ENCODE data around the gene HOGA1. TPM values are rescaled to one million over a fixed set of nuclear protein-coding genes. Genes with fewer than 3 reads are reported as not detected.
A peak's percentile ranks its signal among the peaks of the same experiment; 100 is the strongest.

Gene HOGA1
- total and polyA plus RNA-seq, 2 of the 13 experiments (the other 11 are each of a cell fraction or from before 2014, with no cell fraction given) = 7.6 to 19.5 TPM

- TF ChIP-seq SP5 (CRISPR knock-in tag; IDR thresholded peaks at IDR 0.05; ENCODE audit: borderline replicate concordance, low read depth) = no peak
- 0 out of 2 replicates have a peak, but pooled peaks have one; percentile 55 for TF ChIP-seq ZNF230 (CRISPR knock-in tag; IDR thresholded peaks at IDR 0.05)
- no peak for TF ChIP-seq CCDC6 (CRISPR knock-in tag; IDR thresholded peaks at IDR 0.05)
- no peak for TF ChIP-seq ZNF713 (CRISPR knock-in tag; IDR thresholded peaks at IDR 0.05)
- TF ChIP-seq RBM39 (IDR thresholded peaks at IDR 0.05; ENCODE audit: low read depth, low read length, poor library complexity, severe bottlenecking) = peak; percentile 33
- TF ChIP-seq ZNF672 (CRISPR knock-in tag; IDR thresholded peaks at IDR 0.05) = no peak
- TF ChIP-seq ZNF83 (CRISPR knock-in tag; IDR thresholded peaks at IDR 0.05; ENCODE audit: borderline replicate concordance) = no peak
- no peak for TF ChIP-seq PTBP1 (IDR thresholded peaks at IDR 0.05; ENCODE audit: low read depth, low read length, poor library complexity, severe bottlenecking)
- TF ChIP-seq ZNF550 (CRISPR knock-in tag; IDR thresholded peaks at IDR 0.05; ENCODE audit: borderline replicate concordance) = 0 out of 2 replicates have a peak, but pooled peaks have one; percentile 41
- TF ChIP-seq GPN1 (CRISPR knock-in tag; IDR thresholded peaks at IDR 0.05; ENCODE audit: borderline replicate concordance) = no peak
- TF ChIP-seq, protein P1, sequence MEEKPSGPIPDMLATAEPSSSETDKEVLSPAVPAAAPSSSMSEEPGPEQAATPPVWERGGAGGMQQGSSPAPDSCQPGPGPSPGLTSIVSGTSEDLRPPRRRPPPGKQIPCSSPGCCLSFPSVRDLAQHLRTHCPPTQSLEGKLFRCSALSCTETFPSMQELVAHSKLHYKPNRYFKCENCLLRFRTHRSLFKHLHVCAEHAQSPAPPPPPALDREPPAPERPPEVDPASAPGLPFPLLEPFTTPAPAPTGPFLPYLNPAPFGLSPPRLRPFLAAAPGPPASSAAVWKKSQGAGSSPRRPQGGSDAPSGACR (CRISPR knock-in tag; IDR thresholded peaks at IDR 0.05) = no peak
- no peak for TF ChIP-seq HOXD1 (CRISPR knock-in tag; IDR thresholded peaks at IDR 0.05)
- no peak for TF ChIP-seq RFX1 (IDR thresholded peaks at IDR 0.05)
- TF ChIP-seq SP4 (CRISPR knock-in tag; IDR thresholded peaks at IDR 0.05) = 0 out of 2 replicates have a peak, but pooled peaks have one; percentile 5
- TF ChIP-seq MAX (IDR thresholded peaks at IDR 0.05) = peak; percentile 41; the same call in 1 of the 2 replicates
- no peak for TF ChIP-seq POLR2AphosphoS2 (IDR thresholded peaks at IDR 0.05; ENCODE audit: low read depth, low read length)
- no peak for TF ChIP-seq ZNF513 (CRISPR knock-in tag; conservative IDR thresholded peaks at IDR 0.05)
- no peak for TF ChIP-seq MYNN (CRISPR knock-in tag; IDR thresholded peaks at IDR 0.05; ENCODE audit: low read depth)
- no peak for TF ChIP-seq MEIS2 (CRISPR knock-in tag; IDR thresholded peaks at IDR 0.05)
- TF ChIP-seq GMEB1 (CRISPR knock-in tag; IDR thresholded peaks at IDR 0.05; ENCODE audit: borderline replicate concordance) = no peak
- no peak for TF ChIP-seq ARNTL (CRISPR knock-in tag; IDR thresholded peaks at IDR 0.05)
- TF ChIP-seq HMG20A (CRISPR knock-in tag; IDR thresholded peaks at IDR 0.05; ENCODE audit: borderline replicate concordance) = no peak
- TF ChIP-seq SKI (IDR thresholded peaks at IDR 0.05; ENCODE audit: partially characterized antibody) = no peak
- no peak for TF ChIP-seq NR3C1 (CRISPR knock-in tag; IDR thresholded peaks at IDR 0.05)
- no peak for TF ChIP-seq ZNF558 (CRISPR knock-in tag; IDR thresholded peaks at IDR 0.05; ENCODE audit: borderline replicate concordance)
- TF ChIP-seq ZNF616 (CRISPR knock-in tag; IDR thresholded peaks at IDR 0.05; ENCODE audit: low read depth) = no peak
- no peak for TF ChIP-seq ZFP37 (CRISPR knock-in tag; IDR thresholded peaks at IDR 0.05; ENCODE audit: borderline replicate concordance)
- peak; percentile 59 for TF ChIP-seq ZFX (CRISPR knock-in tag; IDR thresholded peaks at IDR 0.05; ENCODE audit: low read depth)
These were observed 11.8 kb upstream of the HOGA1 start, which contains the start of gene ANKRD2 (continued) for GRCh38 chr10:97572214-97572989.

All from HepG2 (cell line).